ENCODE data around the gene OR52I1.

DNA sequence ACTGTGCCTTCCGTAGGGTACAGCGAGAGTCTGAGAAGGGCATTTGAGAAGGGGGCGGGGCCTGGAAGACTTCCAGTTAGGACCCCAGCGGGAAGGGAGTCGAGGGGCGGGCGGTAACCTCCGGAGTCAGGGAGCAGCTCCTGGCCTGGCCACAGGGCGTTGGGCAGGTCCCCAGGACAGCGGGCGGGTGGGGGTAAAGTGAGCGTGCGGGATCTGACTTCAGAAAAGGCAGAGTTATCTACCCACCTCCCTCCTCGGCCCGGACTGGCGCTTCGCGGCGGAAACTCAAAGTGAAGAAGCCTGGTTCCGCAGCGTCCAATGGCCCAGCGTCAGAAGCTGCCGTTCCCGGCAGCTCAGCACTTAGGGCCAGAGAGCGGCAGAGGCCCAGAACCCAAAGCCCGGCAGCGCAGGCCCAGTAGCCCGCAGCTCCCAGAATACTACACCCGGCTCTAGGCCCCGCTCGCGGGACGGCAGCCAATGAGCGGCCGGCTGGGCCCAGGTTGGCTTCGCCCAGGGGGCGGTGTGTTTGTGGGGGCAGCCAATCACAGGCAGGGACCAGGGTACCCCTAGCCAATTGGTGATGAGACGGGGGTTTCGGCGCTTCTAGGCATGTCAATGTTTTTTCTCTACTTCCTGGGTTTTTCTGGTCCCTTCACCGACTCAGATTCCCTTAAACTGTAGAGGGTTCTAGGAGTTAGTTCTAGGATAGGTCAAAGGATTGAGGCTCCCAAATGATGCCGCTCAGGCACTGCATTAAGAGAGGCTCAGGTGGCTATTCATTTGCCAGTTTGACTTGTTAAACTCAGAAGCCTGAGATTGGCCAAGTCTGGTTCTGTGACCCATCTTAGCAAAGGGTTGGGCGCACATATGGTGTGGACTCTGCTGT lies 14.2 kb downstream of the OR52I1 start, which contains the start of gene TRIM68:
- TF ChIP-seq CEBPB (IDR thresholded peaks at IDR 0.05) (no peak), BHLHE40 (IDR thresholded peaks at IDR 0.05; ENCODE audit: low read depth, low read length) (no peak), POLR2AphosphoS2 (conservative IDR thresholded peaks at IDR 0.05; ENCODE audit: low read length) (no peak), SMC3 (IDR thresholded peaks at IDR 0.05) (no peak), RNF2 (IDR thresholded peaks at IDR 0.05; ENCODE audit: borderline replicate concordance, low read depth) (no peak), MAFK (IDR thresholded peaks at IDR 0.05; ENCODE audit: partially characterized antibody) (no peak), RAD21 (conservative IDR thresholded peaks at IDR 0.05 in 1 of 2, IDR thresholded peaks at IDR 0.05 in 1 of 2) (no peak)
- TF ChIP-seq, protein P1, sequence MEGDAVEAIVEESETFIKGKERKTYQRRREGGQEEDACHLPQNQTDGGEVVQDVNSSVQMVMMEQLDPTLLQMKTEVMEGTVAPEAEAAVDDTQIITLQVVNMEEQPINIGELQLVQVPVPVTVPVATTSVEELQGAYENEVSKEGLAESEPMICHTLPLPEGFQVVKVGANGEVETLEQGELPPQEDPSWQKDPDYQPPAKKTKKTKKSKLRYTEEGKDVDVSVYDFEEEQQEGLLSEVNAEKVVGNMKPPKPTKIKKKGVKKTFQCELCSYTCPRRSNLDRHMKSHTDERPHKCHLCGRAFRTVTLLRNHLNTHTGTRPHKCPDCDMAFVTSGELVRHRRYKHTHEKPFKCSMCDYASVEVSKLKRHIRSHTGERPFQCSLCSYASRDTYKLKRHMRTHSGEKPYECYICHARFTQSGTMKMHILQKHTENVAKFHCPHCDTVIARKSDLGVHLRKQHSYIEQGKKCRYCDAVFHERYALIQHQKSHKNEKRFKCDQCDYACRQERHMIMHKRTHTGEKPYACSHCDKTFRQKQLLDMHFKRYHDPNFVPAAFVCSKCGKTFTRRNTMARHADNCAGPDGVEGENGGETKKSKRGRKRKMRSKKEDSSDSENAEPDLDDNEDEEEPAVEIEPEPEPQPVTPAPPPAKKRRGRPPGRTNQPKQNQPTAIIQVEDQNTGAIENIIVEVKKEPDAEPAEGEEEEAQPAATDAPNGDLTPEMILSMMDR (IDR thresholded peaks at IDR 0.05): no peak
